ENCODE measurements around the gene SCFD2. TPM values are rescaled to one million over a fixed set of nuclear protein-coding genes. Genes with fewer than 3 reads are reported as not detected.

Gene SCFD2
- total and polyA plus RNA-seq, 7 donors = 3.7 to 16.6 (median 10.7) TPM

DNA sequence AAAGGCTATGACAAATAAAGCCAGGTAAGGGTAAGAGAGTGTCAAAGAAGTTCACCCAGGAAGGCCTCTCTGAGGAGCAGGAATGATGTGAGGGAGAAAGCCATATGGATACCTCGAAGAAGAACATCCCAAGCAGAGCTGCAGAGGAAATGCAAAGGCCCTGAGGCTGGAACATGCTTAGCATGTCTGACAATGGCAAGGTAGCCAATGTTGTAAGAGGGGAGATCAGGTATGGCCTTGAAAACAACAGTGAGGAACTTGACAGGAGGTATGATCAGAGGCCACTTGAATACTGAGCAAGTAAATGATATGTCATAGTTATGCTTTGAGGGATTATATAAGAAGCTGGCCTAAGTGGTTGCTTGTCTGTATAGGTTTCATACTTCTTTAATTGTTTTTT lies 3.8 kb downstream of the SCFD2 start:
- TF ChIP-seq POLR2AphosphoS5 (IDR thresholded peaks at IDR 0.05) (no peak), EP300 (IDR thresholded peaks at IDR 0.05) (no peak), POLR2A (IDR thresholded peaks at IDR 0.05) (no peak)
- TF ChIP-seq, protein P1, sequence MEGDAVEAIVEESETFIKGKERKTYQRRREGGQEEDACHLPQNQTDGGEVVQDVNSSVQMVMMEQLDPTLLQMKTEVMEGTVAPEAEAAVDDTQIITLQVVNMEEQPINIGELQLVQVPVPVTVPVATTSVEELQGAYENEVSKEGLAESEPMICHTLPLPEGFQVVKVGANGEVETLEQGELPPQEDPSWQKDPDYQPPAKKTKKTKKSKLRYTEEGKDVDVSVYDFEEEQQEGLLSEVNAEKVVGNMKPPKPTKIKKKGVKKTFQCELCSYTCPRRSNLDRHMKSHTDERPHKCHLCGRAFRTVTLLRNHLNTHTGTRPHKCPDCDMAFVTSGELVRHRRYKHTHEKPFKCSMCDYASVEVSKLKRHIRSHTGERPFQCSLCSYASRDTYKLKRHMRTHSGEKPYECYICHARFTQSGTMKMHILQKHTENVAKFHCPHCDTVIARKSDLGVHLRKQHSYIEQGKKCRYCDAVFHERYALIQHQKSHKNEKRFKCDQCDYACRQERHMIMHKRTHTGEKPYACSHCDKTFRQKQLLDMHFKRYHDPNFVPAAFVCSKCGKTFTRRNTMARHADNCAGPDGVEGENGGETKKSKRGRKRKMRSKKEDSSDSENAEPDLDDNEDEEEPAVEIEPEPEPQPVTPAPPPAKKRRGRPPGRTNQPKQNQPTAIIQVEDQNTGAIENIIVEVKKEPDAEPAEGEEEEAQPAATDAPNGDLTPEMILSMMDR (IDR thresholded peaks at IDR 0.05) = no peak
- Histone ChIP-seq H3K9me3 (no peaks in the 10 kb centered on the region), H3K4me3 (no peak overlapping the region), H3K4me1 (peaks cover 0 to 37% (median 22%) of the 10 kb centered on the region in 4 donors), H3K27ac (no peak overlapping the region), H3K36me3 (no peaks in the 10 kb centered on the region), H3K27me3 (no peaks in the 10 kb centered on the region)
- intact Hi-C loops (cut with DNase I) = loop anchor here (10.0 kb wide), 1 partner anchor 703 kb away; the partner anchor contains the start of gene CHIC2
- DNase-seq = no peak
- WGBS, 2 donors = 93 to 98% methylated on average over 1 of the region's 1 CpG

DNA sequence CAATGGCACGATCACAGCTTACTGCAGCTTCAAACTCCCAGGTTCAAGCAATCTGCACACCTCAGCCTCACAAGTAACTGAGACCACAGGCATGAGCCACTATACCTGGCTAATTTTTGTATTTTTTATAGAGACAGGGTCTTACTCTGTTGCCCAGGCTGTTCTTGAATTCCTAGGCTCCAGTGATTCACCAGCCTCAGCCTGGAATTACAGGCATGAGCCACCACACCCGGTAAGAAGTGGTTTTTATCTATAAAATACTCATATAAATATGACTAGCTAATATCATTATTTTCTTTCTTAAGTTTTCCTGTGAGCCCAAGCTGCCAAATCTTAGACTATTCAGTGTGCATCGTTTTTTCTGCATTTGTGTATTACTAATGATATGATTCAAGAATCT lies 4.4 kb downstream of the SCFD2 start:
- DNase-seq = no peak
- Histone ChIP-seq H3K4me3 (no peak overlapping the region), H3K27ac (no peak overlapping the region), H3K36me3 (no peaks in the 10 kb centered on the region), H3K4me1 (peaks cover 0 to 35% (median 22%) of the 10 kb centered on the region in 4 donors), H3K27me3 (no peaks in the 10 kb centered on the region), H3K9me3 (no peaks in the 10 kb centered on the region)
- intact Hi-C loops (cut with DNase I) = loop anchor here (10.0 kb wide), 1 partner anchor 703 kb away; the partner anchor contains the start of gene CHIC2
- TF ChIP-seq EP300 (IDR thresholded peaks at IDR 0.05) = no peak
- TF ChIP-seq POLR2AphosphoS5 (IDR thresholded peaks at IDR 0.05) = no peak
- TF ChIP-seq POLR2A (IDR thresholded peaks at IDR 0.05) = no peak
- TF ChIP-seq, protein P1 (IDR thresholded peaks at IDR 0.05) = no peak
- 76 to 89% methylated on average over 3 of the region's 3 CpGs for WGBS, 2 donors

DNA sequence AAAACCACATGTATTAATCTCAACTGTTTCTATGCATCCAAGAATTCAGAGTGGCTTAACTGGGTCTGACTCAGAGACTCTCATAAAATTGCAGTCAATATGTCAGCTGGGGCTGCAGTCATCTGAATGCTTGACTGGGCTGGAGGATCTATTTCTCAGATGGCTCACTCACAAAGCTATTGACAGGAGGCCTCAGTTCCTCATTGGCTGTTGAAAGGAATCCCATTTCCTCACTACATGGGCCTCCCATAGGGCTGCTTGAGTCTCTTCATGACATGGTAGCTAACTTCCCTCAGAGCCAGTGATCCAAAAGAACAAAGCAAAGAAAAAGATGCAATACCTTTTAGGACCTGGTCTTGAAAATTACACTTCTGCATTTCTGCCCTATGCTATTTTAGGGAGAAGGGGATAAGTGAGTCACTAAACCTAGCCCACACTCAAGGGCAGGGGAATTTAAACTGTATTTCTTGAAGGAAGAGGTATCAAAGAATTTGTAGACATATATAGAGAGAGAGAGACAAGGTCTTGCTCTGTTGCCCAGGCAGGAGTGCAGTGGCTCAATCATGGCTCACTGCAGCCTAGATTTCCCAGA lies 9.8 kb downstream of the SCFD2 start:
- Histone ChIP-seq H3K36me3 (peaks cover 0 to 20% (median 2%) of the 10 kb centered on the region in 4 donors), H3K27me3 (no peaks in the 10 kb centered on the region)

DNA sequence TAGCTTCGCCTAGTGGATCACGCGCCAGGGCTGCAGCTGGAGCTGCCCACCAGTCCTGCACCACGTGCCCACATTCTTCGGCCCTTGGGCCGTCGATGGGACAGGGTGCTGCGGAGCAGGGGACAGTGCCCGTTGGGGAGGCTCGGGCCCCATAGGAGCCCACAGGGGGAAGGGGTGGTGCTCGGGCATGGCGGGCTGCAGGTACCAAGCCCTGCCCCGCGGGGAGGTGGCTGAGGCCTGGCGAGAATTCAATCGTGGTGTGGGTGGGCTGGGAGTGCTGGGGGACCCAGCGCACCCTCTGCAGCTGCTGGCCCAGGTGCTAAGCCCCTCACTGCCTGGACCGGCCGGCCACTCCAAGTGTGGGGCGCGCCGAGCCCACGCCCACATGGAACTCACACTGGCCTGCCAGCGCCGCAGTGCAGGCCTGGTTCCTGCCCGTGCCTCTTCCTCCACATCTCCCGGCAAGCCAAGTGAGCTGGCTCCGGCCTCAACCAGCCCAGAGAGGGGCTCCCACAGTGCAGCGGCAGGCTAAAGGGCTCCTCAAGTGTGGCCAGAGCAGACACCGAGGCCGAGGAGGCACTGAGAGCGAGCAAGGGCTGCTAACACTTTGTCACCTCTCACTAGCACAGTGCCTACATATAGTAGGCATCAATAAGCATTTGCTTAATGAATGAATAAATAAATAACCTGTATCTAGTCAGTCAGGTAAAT lies 11.7 kb downstream of the SCFD2 start:
- no peak for TF ChIP-seq POLR2A (IDR thresholded peaks at IDR 0.05)
- TF ChIP-seq, protein P1 (IDR thresholded peaks at IDR 0.05) = no peak
- no peak for TF ChIP-seq POLR2AphosphoS5 (IDR thresholded peaks at IDR 0.05)
- TF ChIP-seq EP300 (IDR thresholded peaks at IDR 0.05) = no peak
- Histone ChIP-seq H3K4me1 (no peaks in the 10 kb centered on the region), H3K4me3 (no peak overlapping the region), H3K36me3 (peaks cover 0 to 27% (median 2%) of the 10 kb centered on the region in 4 donors), H3K9me3 (no peaks in the 10 kb centered on the region), H3K27me3 (no peaks in the 10 kb centered on the region), H3K27ac (no peak overlapping the region)
- no peak for DNase-seq
- intact Hi-C loops (cut with DNase I) = no loop called here
- WGBS, 2 donors = 94 to 96% methylated on average over 32 of the region's 32 CpGs

More for the DNA sequence above, 9.8 kb downstream of the SCFD2 start:
- DNase-seq = no peak
- TF ChIP-seq, protein P1 (IDR thresholded peaks at IDR 0.05) = no peak
- no peak for TF ChIP-seq POLR2A (IDR thresholded peaks at IDR 0.05)
- intact Hi-C loops (cut with DNase I) = no loop called here
- Histone ChIP-seq H3K9me3 (no peaks in the 10 kb centered on the region), H3K27ac (no peak overlapping the region), H3K4me3 (no peak overlapping the region), H3K4me1 (no peaks in the 10 kb centered on the region)

Measured in sigmoid colon (tissue), 7 donors.